OCI-LY3 (cell line): Measurements from ENCODE around the gene IGSF22.

Source experiments
- CTCF ChIP-seq: fragments of 200-600, 300-600 bp; sonication (generic); IDR thresholded peaks from 2 replicates; pipeline ENCODE4 v1.5.1; 2014; ENCODE audit warnings: antibody characterized with exemption, low read length, low read depth
- EZH2phosphoT487 ChIP-seq: fragments of 200-600 bp; shearing (Covaris generic); IDR thresholded peaks from 2 replicates; pipeline ENCODE4 v1.6.1; 2018; ENCODE audit warnings: antibody characterized with exemption, mixed run types, low read depth

DNA sequence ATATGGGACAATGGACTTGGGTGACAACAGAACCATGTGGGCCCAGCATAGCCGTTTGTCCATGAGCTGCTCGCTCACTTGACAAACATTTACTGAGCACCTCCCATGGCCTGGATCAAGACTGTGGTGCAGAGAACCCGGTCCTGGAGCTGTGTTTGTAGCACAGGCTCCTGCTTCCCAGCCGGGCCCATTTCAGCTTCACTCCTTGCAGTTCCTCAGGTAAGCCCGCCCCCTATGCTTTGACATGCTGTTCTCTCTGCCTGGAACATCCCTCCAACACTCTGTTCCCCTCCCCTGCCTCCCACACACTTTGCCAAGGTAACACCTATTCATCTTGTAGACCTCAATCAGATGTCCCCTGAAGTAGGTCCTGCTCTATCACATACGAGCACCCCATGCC, 19.3 kb upstream of the IGSF22 start:
- no peak for TF ChIP-seq CTCF
- TF ChIP-seq EZH2phosphoT487, result no peak
